GM12891 (cell line): ENCODE results near the gene ARHGAP24.

Source experiments
- PAX5 ChIP-seq: IDR thresholded peaks from 2 replicates; pipeline ENCODE4 v1.6.1; 2011; ENCODE audit warnings: low read length, moderate library complexity, mild to moderate bottlenecking; ENCODE audit not compliant: insufficient read depth, severe bottlenecking
- POLR2A ChIP-seq: IDR thresholded peaks from 2 replicates; pipeline ENCODE4 v1.6.1; 2011; ENCODE audit warnings: low read depth, low read length, control low read depth
- POLR2AphosphoS5 ChIP-seq: IDR thresholded peaks from 2 replicates; pipeline ENCODE4 v1.6.1; 2011; ENCODE audit warnings: low read depth, low read length, control low read depth
- POU2F2 ChIP-seq: IDR thresholded peaks from 2 replicates; pipeline ENCODE4 v1.6.1; 2011; ENCODE audit warnings: low read depth, mild to moderate bottlenecking, control low read depth, low read length, moderate library complexity
- SPI1 ChIP-seq: IDR thresholded peaks from 2 replicates; pipeline ENCODE4 v1.6.1; 2011; ENCODE audit warnings: low read depth, low read length, control low read depth
- TAF1 ChIP-seq: IDR thresholded peaks from 2 replicates; pipeline ENCODE4 v1.6.1; 2011; ENCODE audit warnings: low read depth, low read length, control low read depth

DNA sequence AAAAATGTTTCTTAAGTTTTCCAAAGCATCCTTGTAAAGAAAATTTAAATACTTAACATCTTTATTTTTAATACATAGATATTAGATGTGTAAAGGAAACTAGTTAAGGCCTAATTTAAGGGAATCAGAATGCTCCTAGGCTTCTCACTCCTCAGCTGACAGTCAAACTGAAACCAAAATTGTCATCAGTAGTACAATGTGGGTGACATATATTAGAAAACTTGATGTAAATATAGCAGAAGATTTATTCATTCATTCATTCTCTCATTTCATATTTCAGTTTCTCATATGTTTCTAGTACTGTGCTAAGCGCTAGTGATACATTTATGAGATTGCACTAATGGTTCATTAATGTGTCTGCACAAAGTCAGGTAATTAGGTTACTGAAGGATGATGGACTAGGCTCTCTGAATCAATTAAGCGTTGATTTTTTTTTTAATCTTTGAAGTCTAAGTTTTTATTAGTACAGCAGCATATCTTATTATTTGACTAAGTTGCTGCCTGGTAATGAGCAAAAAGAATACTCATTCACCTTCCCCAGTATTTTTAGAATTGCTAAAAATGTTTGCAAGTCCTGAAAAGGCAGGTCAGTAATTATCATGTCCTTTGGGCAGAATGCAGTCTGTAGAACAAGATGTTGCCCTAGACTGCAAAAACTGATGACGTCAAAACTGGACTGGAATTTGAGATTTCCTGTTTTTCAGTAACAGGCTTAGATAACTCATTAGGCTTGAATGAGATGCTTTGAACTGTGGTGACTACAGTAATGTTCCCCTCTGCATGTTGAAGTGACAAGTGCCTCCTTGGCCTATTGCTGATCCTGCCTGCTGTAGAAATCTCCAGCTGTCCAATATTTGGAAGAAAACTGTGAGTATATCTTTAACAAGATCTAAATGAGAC, 128.7 kb downstream of the ARHGAP24 start:
- no peak for TF ChIP-seq PAX5
- TF ChIP-seq POLR2AphosphoS5: no peak
- TF ChIP-seq TAF1: no peak
- TF ChIP-seq POLR2A: no peak
- TF ChIP-seq SPI1: no peak
- no peak for TF ChIP-seq POU2F2
